ENCODE results near the gene TAF1. TPM values are rescaled to one million over a fixed set of nuclear protein-coding genes. Genes with fewer than 3 reads are reported as not detected.

Gene TAF1
- total and polyA plus RNA-seq, 2 donors (not counting 3 experiments of a cell fraction or from before 2014, with no cell fraction given): 8.2 to 41.0 TPM

- TF ChIP-seq GATA2 (IDR thresholded peaks at IDR 0.05; ENCODE audit: insufficient read depth, insufficient read length, low read depth, low read length) (no peak), POLR2A (IDR thresholded peaks at IDR 0.05; ENCODE audit: low read depth, low read length) (no peak), POLR2AphosphoS5 (IDR thresholded peaks at IDR 0.05; ENCODE audit: insufficient read depth, low read depth, low read length) (no peak), FOS (IDR thresholded peaks at IDR 0.05; ENCODE audit: borderline replicate concordance, insufficient read depth, low read length) (no peak), CTCF (IDR thresholded peaks at IDR 0.05; ENCODE audit: extremely low read depth in 1 of 2, insufficient read depth in 1 of 2, low read depth in 1 of 2, low read length in 2 of 2) (no peak), JUN (IDR thresholded peaks at IDR 0.05; ENCODE audit: borderline replicate concordance, insufficient read depth, insufficient read length, low read depth) (no peak), EZH2 (IDR thresholded peaks at IDR 0.05; ENCODE audit: borderline replicate concordance, low read depth, low read length, severe bottlenecking) (no peak), MAX (IDR thresholded peaks at IDR 0.05; ENCODE audit: insufficient read depth, insufficient read length) (no peak), MYC (IDR thresholded peaks at IDR 0.05; ENCODE audit: low read depth, low read length) (no peak)
- no peak overlapping the region for H3K4me2 ChIP-seq (ENCODE audit: insufficient read depth, low read length)
- FAIRE-seq (no peak), DNase-seq (ENCODE audit: low read depth, low spot score) (no peak)
- H3K79me2 ChIP-seq (ENCODE audit: control insufficient read depth, insufficient read depth, low read length): no peaks in the 10 kb centered on the region
- H3K27me3 ChIP-seq (ENCODE audit: control insufficient read depth in 2 of 2, insufficient read depth in 2 of 2, low read length in 2 of 2): no peaks in the 10 kb centered on the region
- H3K9ac ChIP-seq (replicated peaks; ENCODE audit: extremely low read depth, insufficient read depth, low read length): no peak overlapping the region
- H3K4me1 ChIP-seq (ENCODE audit: control insufficient read depth, extremely low read depth, insufficient read depth, low read length): no peaks in the 10 kb centered on the region
- H2AFZ ChIP-seq (ENCODE audit: low read depth, low read length): no peak overlapping the region
- no TSS peak for BruUV-seq (replicated peaks)
- dilution Hi-C loops (cut with MboI; ENCODE audit: extremely low pct_ligation_motif_present, low sequenced_read_pairs) (no loop called here), intact Hi-C loops (cut with micrococcal nuclease) (no loop called here)
- no peaks in the 10 kb centered on the region for H3K9me3 ChIP-seq (replicated peaks; ENCODE audit: control insufficient read depth, insufficient read depth, low read length)
- H4K20me1 ChIP-seq (replicated peaks; ENCODE audit: control insufficient read depth, extremely low read depth, insufficient read depth, low read length): no peaks in the 10 kb centered on the region
- H3K27ac ChIP-seq (ENCODE audit: insufficient read depth, low read depth, low read length): no peak overlapping the region
- H3K4me3 ChIP-seq (replicated peaks in 1 of 3; ENCODE audit: insufficient read depth in 1 of 3, low read depth in 1 of 3, low read length in 3 of 3): no peak overlapping the region
- H3K36me3 ChIP-seq (ENCODE audit: control insufficient read depth in 2 of 2, extremely low read depth in 1 of 2, insufficient read depth in 2 of 2, low read length in 2 of 2): peaks cover 0 to 3% of the 10 kb centered on the region in 2 experiments
- CTCF ChIA-PET: no interaction called here
- POLR2A ChIA-PET: no interaction called here
- no peaks in the 10 kb centered on the region for H3K9me1 ChIP-seq (replicated peaks; ENCODE audit: control insufficient read depth, extremely low read depth, insufficient read depth, low read length)
Measured at GRCh38 chrX:71439420-71439819, 73.3 kb downstream of the TAF1 start.
